ENCODE results near the gene DUS1L. TPM values are rescaled to one million over a fixed set of nuclear protein-coding genes. Genes with fewer than 3 reads are reported as not detected.
A peak's percentile ranks its signal among the peaks of the same experiment; 100 is the strongest.

DUS1L gene
- total and polyA plus RNA-seq, 4 donors = 40.0 to 179 (median 100.0) TPM

DNA sequence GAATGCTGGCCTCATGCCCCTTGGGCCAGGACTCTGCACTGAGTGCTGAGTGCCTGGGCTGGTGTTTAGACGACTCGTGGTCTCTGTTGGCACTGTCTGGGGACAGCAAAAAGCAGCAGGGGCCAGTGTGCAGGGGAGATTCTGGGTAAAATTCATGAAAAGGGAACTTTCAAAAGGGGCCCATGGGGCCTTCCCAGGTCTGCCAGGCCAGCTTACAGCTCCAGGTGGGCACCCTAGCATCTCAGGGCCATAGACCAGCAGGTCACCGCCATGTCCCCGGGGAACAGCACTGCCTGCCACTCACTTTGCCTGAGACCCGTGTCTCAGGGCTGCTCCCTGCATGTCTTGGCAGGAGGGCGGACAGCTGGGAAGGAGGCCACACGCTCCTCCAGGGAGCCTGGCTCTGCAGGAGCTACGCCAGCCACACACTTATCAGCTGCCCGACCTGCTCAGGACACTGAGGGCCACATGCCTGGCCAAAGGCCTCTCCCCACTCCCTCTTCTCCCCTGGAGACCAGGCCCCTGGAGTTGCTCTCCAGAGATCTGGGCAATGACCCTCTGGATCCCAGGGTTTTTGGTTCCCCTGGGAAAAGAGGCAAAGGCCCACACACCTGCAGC lies 41.2 kb upstream of the DUS1L start:
- H3K4me1 ChIP-seq (ENCODE audit: control insufficient read depth in 5 of 5, insufficient read depth in 5 of 5, low read length in 5 of 5) = peaks cover 0 to 37% (median 28%) of the 10 kb centered on the region in 5 donors
- H3K4me3 ChIP-seq = no peak overlapping the region
- no peak for ATAC-seq (ENCODE audit: insufficient read depth, low FRiP score)
- TF ChIP-seq, protein P1, sequence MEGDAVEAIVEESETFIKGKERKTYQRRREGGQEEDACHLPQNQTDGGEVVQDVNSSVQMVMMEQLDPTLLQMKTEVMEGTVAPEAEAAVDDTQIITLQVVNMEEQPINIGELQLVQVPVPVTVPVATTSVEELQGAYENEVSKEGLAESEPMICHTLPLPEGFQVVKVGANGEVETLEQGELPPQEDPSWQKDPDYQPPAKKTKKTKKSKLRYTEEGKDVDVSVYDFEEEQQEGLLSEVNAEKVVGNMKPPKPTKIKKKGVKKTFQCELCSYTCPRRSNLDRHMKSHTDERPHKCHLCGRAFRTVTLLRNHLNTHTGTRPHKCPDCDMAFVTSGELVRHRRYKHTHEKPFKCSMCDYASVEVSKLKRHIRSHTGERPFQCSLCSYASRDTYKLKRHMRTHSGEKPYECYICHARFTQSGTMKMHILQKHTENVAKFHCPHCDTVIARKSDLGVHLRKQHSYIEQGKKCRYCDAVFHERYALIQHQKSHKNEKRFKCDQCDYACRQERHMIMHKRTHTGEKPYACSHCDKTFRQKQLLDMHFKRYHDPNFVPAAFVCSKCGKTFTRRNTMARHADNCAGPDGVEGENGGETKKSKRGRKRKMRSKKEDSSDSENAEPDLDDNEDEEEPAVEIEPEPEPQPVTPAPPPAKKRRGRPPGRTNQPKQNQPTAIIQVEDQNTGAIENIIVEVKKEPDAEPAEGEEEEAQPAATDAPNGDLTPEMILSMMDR (IDR thresholded peaks at IDR 0.05; ENCODE audit: control extremely low read depth, extremely low read depth) = no peak
- H3K27ac ChIP-seq (ENCODE audit: low read depth in 1 of 2, low read length in 1 of 2) = peak overlapping the region in 1 of 2 donors; percentile 94
- no peak overlapping the region for H3K9ac ChIP-seq (ENCODE audit: insufficient read depth in 1 of 2, low read length in 2 of 2)
- WGBS, 2 donors = 41 to 43% methylated on average over 8 to 9 of the region's 9 CpGs
- H3K36me3 ChIP-seq (ENCODE audit: control insufficient read depth in 4 of 4, insufficient read depth in 4 of 4, low read length in 4 of 4) = no peaks in the 10 kb centered on the region
- no peaks in the 10 kb centered on the region for H3K9me3 ChIP-seq (ENCODE audit: control insufficient read depth in 4 of 4, insufficient read depth in 3 of 4, low read length in 3 of 4)
- DNase-seq = no peak
- no peaks in the 10 kb centered on the region for H3K27me3 ChIP-seq (ENCODE audit: control insufficient read depth in 3 of 3, insufficient read depth in 3 of 3, low read length in 2 of 3)

DNA sequence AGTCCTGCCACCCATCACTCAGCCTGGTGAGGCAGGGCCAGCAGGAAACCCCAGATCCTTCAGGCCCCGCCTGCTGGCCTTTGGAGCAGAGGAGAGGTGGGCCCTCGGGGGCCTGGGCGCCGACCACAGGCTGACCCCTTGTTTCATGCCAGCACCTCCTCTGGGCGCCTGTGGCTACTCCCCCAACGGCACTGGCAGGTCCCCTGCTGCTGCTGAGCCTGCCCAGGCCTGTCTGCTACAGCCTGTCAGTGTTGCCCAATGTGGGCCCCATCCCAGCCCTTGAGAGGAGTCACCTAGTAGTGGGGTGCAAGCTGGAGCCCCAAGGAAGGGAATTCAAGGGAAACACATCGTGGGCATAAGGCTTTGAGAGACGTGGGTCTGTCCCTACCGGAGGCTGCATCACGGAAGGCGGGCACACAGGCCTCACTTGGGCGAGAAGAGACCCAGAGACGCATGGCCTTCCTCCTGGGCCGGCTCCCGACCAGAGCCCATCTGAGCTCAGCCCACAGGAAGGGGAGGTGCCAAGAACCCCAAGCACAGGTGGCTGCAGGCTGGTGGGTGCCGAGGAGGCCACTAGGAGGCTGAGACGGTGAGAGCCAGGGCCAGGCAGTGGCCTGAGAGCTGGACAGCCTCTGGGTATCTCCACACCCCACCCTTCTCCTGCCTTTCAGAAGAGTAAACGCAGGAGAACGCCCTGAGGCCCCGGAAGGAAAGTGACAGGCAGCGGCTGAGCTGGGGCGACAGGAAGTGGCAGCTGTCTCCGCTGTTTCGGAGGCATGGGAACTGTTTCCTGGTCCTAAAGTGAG lies 40.5 kb upstream of the DUS1L start:
- H3K27me3 ChIP-seq (ENCODE audit: control insufficient read depth in 3 of 3, insufficient read depth in 3 of 3, low read length in 2 of 3) = no peaks in the 10 kb centered on the region
- 11 to 18% methylated on average over 22 to 24 of the region's 24 CpGs for WGBS, 2 donors
- DNase-seq (peak; percentile 54 to 69 (median 58)), ATAC-seq (ENCODE audit: insufficient read depth, low FRiP score) (peak; percentile 61)
- no peaks in the 10 kb centered on the region for H3K36me3 ChIP-seq (ENCODE audit: control insufficient read depth in 4 of 4, insufficient read depth in 4 of 4, low read length in 4 of 4)
- H3K9ac ChIP-seq (ENCODE audit: insufficient read depth in 1 of 2, low read length in 2 of 2) = peak overlapping the region in 1 of 2 donors; percentile 42
- H3K9me3 ChIP-seq (ENCODE audit: control insufficient read depth in 4 of 4, insufficient read depth in 3 of 4, low read length in 3 of 4) = no peaks in the 10 kb centered on the region
- peaks cover 0 to 37% (median 28%) of the 10 kb centered on the region in 5 donors for H3K4me1 ChIP-seq (ENCODE audit: control insufficient read depth in 5 of 5, insufficient read depth in 5 of 5, low read length in 5 of 5)
- H3K4me3 ChIP-seq = no peak overlapping the region
- H3K27ac ChIP-seq (ENCODE audit: low read depth in 1 of 2, low read length in 1 of 2) = peak overlapping the region in 1 of 2 donors; percentile 94
- TF ChIP-seq, protein P1 (IDR thresholded peaks at IDR 0.05; ENCODE audit: control extremely low read depth, extremely low read depth) = no peak

DNA sequence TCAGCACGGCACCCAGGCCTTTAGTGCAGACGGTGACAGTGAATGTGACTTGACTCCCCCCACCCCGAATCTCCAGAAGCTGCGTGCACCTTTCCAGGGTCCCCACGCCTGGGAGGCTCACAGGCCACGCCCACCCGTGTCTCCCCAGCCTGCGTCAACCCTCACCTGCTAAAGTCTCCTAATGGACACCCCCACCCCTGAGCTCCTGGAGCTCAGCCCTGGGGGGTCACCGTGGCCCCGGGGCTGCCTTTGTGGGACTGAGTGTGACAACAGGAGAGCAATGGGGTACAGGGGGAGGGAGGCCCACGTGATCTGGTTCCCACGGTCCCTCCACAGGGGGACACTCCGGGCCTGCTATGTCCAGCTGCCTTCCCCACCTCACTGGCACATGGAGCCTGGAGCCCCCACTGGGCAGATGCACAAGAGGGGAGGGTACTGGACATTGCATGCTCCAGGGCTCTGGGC lies 39.8 kb upstream of the DUS1L start:
- ATAC-seq (ENCODE audit: insufficient read depth, low FRiP score) = no peak
- H3K27me3 ChIP-seq (ENCODE audit: control insufficient read depth in 3 of 3, insufficient read depth in 3 of 3, low read length in 2 of 3) = no peaks in the 10 kb centered on the region
- peaks cover 0 to 37% (median 28%) of the 10 kb centered on the region in 5 donors for H3K4me1 ChIP-seq (ENCODE audit: control insufficient read depth in 5 of 5, insufficient read depth in 5 of 5, low read length in 5 of 5)
- DNase-seq = no peak
- H3K36me3 ChIP-seq (ENCODE audit: control insufficient read depth in 4 of 4, insufficient read depth in 4 of 4, low read length in 4 of 4) = peaks cover 0 to 4% (median 0%) of the 10 kb centered on the region in 4 donors
- H3K9me3 ChIP-seq (ENCODE audit: control insufficient read depth in 4 of 4, insufficient read depth in 3 of 4, low read length in 3 of 4) = no peaks in the 10 kb centered on the region
- 81 to 86% methylated on average over 13 of the region's 13 CpGs for WGBS, 2 donors
- peak overlapping the region in 1 of 2 donors; percentile 94 for H3K27ac ChIP-seq (ENCODE audit: low read depth in 1 of 2, low read length in 1 of 2)
- no peak overlapping the region for H3K9ac ChIP-seq (ENCODE audit: insufficient read depth in 1 of 2, low read length in 2 of 2)
- H3K4me3 ChIP-seq = no peak overlapping the region
- TF ChIP-seq, protein P1 (IDR thresholded peaks at IDR 0.05; ENCODE audit: control extremely low read depth, extremely low read depth) = no peak

Measured in lung (tissue), 12 donors.